HG03108 (cell line): ENCODE results near the gene TOMM20.
"Not testable (repeated sequence)": the region's sequence is repeated elsewhere in the genome, so short reads cannot be mapped to it uniquely, and the experiment has no call there.

Source experiments
- ATAC-seq: cut with Tn5 transposase; IDR thresholded peaks from one replicate; pipeline ENCODE4 v1.9.1; 2021; ENCODE audit warnings: moderate library complexity; ENCODE audit not compliant: unreplicated experiment

TOMM20 gene

DNA sequence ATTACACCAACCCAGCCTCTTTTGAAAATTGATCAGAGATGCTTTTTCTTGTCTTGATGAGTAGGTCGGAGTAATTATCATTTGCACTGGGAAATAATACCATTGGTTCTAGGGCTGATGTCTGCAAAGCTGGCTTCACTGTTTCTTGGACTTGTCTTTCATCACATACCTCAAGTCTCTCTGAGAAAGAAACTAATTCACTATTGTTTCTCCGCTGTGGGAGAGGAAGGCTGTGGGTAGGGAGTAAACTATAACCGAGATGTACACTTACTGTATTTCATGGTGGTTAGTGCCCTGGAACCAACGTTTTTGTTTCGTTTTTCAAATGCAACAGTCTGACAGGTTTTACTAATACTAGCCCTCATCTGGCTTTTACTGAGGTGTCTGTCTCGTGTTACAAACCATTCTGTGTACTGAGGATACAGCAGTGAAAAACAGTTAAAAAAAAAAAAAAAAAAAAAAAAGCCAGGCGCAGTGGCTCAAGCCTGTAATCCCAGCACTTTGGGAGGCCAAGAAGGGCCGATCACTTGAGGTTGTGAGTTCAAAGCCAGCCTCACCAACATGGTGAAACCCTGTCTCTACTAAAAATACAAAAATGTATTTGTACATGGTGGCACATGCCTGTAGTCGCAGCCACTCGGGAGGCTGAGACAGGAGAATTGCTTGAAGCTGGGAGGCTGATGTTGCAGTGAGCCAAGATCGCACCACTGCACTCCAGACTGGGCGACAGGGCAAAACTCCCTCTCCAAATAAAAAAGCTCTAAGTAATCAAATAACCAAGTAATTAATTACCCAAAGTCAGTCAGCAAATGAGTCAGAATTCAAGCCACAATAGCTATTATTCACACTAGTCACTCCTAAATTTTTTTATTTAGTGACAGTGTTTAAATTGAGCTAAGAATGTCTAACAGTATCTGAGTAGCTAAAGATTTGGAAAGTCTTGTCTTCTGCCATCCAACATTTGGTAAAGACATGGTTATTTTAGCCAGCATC lies 23.3 kb downstream of the TOMM20 start:
- ATAC-seq, result peak; percentile 83

DNA sequence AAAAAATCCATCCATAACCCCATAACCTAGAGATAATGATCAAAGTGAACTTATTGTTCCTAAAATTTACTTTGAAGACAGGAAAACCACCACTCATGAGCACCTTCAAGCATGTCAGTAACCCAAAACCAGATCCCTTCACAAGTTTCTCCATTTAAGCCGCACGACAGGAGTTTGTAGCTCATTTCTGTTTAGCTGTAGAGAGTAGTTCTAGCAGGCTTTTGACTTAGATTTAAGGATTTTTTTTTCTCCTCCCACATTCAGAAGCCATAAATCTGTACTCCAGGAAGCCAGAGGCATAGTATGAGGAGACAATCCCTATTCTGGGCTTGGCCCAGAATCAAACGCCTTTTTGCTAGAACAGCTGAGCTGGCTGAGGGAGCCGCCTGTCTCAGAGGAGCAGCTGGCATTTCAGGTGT lies 25.6 kb downstream of the TOMM20 start:
- no peak for ATAC-seq

DNA sequence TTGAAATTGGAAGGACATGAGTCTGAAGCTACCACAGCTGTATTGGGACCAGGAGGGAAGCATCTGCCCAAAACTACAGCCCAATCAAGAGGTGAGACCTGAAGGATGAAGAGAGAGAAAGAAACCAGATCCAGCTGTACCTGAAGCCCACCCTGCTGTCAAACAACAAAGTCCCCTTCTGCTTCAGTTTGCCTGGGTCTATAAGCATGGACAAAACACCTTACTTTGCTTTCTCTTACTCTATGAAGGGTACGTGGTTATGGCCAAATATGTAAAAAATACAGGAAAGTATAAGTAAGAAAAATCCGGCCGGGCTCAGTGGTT lies 26.4 kb downstream of the TOMM20 start:
- ATAC-seq, result no peak

DNA sequence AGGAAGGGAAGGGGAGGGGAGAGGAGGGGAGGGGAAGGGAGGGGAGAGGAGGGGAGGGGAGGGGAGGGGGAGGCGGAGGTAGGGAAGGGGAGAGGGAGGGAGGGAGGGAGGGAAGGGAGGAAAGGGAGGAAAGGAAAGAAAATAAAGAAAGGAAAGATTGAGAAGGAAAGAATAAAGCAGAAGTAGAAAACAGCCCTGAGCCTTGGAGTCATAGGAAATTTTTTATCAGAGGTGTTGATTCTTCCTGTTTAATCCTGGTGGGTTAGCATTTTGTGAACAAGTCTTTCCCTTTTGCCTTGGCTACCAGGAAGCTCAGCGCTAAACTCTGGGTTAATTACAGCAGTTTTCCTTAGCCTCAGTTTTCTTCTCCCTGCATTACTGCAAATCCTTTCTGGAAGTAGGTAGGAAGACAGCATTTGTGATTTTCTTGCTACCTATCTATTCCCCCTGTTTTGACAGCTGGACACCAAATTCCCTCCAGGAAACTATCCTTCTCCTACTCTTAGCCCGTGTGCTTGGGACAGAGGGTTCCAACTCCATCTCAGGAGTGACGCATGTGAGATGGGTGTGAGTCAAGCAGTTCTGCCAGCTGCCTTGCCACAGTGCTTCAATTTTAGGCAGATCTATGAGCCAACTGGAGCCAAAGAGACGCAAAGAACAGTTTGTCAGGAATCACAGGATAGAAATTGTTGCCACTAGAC lies 26.9 kb downstream of the TOMM20 start:
- ATAC-seq, result no peak

DNA sequence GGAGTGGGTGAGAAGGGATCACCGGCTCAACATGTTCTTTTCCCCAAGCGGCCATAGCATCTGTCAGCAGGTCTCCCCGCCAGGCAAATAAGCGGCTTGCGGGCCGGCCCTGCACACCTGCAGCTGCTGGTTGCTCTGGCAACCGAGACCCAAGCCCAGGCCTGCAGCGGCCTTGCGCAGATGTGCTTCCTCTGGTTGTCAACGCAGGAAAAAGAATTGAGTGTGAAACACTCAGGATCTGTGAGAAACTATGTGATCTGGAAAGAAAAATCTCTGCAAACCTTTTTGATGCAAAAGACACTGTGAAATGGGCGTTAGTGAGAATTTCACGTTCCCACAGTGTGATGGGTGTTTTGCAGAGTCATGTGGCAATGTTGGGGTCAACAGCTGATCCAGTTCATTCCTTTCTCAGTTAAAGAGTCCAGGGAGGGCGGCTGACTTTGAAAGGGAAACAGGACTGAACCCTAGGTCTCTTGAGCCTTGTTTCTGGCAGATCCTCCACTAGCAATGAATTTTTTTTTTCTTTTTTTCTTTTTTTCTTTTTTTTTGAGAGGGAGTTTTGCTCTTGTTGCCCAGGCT lies 28.4 kb downstream of the TOMM20 start:
- no peak for ATAC-seq

DNA sequence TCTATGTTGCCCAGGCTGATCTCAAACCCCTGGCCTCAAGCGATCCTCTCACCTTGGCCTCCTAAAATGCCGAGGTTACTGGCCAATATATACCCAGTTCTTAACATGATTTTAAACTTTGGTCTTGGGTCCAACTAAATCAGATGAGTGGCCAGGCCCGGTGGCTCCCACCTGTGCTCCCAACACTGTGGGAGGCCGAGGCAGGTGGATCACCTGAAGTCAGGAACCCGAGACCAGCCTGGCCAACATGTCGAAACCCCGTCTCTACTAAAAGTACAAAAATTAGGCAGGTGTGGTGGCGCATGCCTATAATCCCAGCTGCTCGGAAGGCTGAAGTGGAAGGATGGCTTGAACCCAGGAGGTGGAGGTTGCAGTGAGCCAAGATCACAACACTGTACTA lies 29.6 kb downstream of the TOMM20 start:
- no peak for ATAC-seq

DNA sequence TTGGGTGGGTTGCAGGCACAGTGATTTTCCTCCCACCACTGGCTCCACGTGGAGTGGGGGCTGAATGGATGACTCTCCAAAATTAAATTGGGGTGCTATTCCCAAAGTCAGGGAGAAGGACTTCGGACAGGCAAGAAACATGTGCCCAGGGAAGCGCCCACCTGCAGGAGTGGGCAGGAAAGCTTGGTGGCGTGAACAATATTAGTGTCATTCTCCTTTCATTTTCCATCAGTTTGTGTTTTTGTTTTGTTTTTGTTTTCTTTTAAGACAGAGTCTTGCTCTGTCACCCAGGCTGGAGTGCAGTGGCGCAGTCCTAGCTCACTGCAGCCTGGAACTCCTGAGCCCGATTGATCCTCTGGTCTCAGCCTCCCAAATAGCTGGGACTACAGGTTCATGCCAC lies 30.1 kb downstream of the TOMM20 start:
- no peak for ATAC-seq

DNA sequence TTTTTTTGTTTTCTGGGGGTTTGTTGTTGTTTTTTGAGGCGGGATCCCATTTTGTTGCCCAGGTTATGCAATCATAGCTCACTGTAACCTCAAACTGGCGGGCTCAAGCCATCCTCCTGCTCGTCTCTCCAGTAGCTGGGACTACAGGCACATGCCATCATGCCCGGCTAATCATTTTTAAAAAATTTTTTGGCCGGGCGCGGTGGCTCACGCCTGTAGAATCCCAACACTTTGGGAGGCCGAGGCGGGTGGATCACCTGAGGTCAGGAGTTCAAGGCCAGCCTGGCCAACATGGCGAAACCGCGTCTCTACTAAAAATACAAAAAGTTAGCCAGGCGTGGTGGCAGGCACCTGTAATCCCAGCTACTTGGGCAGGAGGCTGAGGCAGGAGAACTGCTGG lies 31.1 kb downstream of the TOMM20 start:
- ATAC-seq, result not testable (repeated sequence)

DNA sequence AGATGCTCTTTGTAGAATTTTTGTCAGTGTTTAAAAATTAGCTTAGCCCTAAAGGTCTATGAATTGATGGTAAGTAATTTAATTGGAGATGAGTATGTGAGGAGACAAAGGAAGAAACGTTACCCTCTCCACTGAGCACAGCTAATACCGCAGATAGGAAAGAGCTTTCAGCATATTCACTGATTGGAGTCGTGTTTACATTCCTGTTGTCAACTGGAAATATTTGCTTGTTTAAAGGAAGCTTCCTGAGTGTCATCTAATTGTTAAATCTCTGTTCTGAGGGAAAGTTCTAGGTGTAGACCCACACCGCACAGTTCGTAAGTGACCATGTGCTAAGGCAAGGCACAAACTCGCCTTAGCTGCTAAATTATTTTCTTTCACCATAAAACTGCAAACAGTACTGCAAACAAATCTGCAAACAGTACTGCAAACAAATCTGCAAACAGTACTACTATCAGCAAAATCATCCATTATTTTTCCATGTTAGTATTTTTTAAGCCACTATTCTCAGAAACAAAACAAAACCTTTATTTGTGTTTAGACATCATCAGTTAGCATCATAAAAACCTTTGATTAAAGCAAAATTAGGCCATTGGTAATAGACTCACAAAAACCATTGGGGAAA lies 32.6 kb downstream of the TOMM20 start:
- ATAC-seq, result no peak

DNA sequence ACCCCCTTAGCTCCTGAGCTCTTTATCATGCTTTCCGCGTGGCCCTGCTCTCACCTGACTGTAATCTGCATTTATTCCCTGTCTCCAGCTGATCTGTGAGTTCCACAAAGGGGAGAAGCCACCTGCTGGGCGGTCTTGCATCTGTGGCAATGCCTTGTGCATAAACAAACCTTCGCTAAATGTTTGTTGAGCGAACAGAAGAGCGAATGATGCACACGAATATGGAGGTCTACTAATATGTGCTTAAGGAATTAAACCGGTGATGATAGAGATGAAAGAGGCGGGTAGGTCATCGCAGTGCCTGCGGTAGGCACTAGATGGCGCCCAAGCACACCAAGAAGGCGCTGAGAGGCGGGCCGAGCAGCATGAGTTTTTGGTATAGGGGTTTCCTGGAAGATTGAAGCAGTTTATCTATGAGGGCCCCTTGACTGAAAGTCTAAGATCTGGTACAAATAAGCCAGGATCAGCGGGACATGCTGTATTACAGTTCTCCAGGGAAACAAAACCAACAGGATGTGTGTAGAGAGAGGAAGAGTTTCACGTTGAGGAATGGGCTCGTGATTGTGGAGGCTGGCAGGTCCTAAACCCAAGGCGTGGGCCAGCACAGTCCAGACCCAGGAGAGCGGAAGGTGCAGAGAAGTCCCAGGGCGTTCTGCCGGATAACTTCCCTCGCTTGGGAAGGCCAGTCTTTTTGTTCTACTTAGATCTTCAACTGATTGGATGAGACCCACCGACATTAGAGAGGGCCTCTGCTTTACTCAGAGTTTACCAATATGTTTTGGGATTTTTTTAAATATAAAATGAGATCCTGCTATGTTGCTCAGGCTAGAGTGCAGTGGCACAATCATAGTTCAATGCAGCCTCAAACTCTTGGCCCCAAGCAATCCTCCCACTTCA lies 34.7 kb downstream of the TOMM20 start:
- ATAC-seq, result peak; percentile 76

DNA sequence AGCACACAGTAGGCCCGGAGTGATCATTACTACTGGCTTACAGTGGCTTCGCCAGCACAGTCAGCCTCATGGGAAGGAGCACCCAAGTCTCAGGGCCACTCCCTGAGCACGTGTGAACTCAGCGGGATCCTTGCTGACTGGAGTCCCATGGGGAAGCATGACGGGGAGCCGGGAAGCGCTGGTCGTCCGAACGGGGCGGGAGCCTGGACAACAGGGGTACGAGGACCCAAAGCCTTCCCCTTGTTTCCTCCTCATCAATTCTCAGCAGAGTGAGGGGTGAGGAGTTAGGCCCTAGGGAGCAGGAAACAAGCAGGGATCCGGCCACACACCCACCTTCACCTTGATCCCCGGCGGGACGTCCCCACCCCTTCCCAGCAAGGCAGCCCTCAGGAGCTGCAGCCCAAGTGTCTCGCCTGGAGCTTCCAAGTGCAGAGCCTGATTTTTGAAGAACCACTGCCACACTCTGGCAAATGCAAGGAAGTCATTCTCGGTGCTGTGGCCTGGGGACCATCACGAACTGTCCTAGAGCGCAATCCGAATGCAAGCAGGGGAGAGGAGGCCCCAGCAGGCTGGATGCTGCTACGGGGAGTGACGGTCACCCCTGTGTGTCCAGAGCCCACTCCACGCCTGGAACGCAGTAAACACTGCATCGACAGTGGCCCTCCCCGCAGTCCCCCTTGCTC lies 35.5 kb downstream of the TOMM20 start:
- ATAC-seq, result no peak

DNA sequence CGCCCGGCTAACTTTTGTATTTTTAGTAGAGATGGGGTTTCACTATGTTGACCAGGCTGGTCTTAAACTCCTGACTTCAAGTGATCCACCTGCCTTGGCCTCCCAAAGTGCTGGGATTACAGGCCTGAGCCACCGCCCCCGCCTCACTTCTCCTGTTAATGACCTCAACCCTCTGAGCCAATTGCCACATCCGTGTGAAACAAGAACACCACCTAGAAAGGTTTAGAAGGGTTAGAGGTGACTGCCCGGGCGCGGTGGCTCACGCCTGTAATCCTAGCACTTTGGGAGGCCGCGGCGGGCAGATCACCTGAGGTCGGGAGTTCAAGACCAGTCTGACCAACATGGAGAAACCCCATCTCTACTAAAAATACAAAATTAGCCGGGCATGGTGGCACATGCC lies 36.2 kb downstream of the TOMM20 start:
- not testable (repeated sequence) for ATAC-seq

DNA sequence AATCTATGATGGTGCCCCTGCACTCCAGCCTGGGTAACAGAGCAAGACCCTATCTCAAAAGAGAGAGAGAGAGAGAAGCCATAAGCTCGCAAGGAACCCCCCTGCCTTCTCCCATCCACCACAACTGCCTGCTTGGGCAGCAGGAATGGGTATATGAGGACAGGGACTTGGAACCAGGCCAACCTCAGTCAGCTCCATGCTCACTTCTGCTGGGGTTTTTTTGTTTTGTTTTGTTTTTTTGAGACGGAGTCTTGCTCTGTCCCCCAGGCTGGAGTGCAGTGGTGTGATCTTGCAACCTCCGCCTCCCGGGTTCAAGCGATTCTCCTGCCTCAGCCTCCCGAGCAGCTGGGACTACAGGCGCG lies 36.6 kb downstream of the TOMM20 start:
- not testable (repeated sequence) for ATAC-seq

DNA sequence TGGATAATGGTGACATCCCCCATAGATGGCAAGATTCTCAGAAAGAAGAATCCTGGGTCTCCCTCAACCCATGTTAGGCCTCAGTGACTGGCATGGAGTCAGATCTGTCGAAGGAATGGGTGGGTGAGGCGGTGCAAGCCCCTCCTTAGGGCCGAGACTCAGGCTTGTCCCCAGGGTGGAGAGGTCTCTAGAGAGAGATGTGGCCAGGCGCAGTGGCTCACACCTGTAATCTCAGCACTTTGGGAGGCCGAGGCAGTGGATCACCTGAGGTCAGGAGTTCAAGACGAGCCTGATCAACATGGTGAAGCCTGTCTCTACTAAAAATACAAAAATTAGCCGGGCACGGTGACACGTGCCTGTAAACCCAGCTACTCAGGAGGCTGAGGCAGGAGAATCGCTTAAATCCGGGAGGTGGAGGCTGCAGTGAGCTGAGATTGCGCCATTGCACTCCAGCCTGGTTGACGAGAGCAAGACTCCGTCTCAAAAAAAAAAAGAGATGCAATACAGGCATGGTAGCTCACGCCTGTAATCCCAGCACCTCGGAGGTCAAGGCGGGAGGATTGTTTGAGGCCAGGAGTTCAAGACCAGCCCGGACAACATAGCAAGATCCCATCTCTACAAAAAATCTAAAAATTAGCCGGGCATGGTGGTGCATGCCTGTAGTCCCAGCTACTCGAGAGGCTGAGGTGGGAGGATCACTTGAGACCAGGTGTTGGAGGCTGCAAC lies 37.2 kb downstream of the TOMM20 start:
- not testable (repeated sequence) for ATAC-seq

DNA sequence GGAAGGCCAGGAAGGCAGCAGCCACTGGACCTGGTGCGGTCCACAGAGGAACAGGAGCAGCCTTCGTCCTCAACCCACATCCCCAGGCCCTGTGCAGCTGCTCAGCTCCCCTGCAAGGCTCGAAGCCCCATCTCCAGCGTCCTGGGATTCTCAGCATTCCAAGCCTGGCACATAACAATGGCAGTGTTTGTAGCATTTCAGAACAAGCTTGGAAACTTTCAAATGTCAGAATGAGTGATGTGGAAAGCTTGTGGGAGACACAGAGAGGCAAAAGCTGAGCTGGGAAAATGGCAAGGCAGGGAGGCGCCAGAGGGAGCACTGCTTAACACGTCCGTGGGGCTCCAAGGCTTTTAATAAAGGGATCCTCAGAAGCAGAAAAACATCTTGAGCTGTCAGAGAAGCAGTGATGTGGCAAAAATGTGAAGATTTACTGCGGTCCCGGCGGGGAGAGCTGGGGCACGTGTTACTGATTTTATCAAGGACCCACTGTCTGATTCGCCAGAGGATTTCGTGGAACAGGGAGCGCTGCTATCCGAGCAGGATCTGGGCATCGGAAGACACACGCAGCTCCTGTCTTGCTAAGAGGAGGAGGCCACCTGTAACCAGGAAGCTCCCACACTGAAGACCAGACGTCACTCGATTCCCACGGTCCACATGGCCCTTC lies 38.1 kb downstream of the TOMM20 start:
- no peak for ATAC-seq

DNA sequence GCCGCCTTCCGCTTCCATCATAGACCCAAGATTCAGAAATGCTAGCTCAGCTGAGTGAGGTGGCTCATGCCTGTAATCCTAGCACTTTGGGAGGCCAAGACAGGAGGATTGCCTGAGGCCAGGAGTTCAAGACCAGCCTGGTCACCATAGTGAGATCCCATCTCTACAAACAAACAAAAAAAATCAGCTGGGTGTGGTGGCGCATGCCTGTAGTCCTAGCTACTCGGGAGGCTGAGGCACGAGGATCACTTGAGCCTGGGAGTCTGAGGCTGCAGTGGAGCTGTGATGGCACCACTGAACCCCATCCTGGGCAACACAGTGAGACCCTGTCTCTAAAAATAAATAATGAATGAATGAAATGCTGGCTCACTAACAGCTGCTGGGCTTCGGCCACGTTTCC lies 39.7 kb downstream of the TOMM20 start:
- no peak for ATAC-seq

DNA sequence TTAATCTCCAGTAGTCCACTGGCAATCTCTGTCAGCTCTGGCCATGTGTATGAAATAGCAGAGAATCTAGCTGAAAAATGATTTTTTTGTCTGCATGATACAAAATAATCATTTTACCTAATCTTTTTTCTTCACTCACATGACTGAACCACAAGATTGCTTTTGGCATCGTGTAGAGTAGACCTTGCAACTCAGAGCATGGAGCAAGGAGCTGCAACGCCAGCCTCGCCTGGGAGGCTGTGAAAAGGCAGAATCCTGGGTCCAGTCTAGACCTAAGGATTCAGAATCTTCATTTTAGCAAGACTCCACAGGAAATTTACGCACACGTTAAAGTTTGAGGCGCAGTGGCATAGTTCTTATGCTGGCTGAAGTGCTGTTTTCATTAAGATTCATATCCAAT lies 40.2 kb downstream of the TOMM20 start:
- ATAC-seq, result no peak

DNA sequence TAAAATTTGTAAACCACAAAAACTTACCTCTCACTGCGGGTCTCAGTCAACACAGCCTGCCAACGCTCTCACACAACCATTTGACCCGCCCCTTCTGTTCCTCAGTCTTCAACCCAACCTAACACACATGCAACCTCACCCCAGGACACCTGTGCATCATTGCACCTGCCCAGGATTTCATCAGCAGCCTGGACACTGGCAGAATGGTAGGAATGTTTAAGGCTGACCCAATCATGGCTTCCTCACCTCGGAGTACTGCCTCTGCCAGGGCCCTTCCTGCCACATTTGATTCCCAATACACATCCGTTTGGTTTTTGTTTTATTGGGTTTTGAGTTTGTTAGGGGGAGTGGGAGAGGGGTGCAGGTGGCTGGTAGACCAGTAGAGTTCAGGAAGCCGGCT lies 40.7 kb downstream of the TOMM20 start:
- no peak for ATAC-seq
